Bronchial epithelial cell (primary cell): ENCODE data around the gene FABP2. TPM values are rescaled to one million over a fixed set of nuclear protein-coding genes. Genes with fewer than 3 reads are reported as not detected.
A peak's percentile ranks its signal among the peaks of the same experiment; 100 is the strongest.
"Not testable (repeated sequence)": the region's sequence is repeated elsewhere in the genome, so short reads cannot be mapped to it uniquely, and the experiment has no call there.

Experiments used
- DNase-seq: peaks from one replicate; pipeline ENCODE4 v3.0.0-alpha.2; 2010; ENCODE audit warnings: low read depth
- FAIRE-seq: peaks from 2 replicates; lab custom pipeline; 2011; peaks lifted over from hg19 to GRCh38; lab: Jason Lieb, UNC
- H3K27me3 ChIP-seq: 2 replicates; pipeline ENCODE4 v1.5.1; 2011; ENCODE audit warnings: low read length; ENCODE audit not compliant: control insufficient read depth, insufficient read depth
- H3K36me3 ChIP-seq: 2 replicates; pipeline ENCODE4 v1.5.1; 2011; ENCODE audit warnings: low read length; ENCODE audit not compliant: control insufficient read depth, insufficient read depth
- H3K4me3 ChIP-seq: 2 replicates; pipeline ENCODE4 v1.5.1; 2011; ENCODE audit warnings: mild to moderate bottlenecking, low read depth, low read length, control low read depth
- total RNA-seq: library from RNA; depleted of rRNA; stranded (reverse); fragments of >200 nt; gene quantifications from 2 replicates; pipeline ENCODE4 v1.2.1, GENCODE V29; 2014
- TF ChIP-seq, protein P1 (sequence below): IDR thresholded peaks from 2 replicates; pipeline ENCODE4 v1.5.1; 2011; ENCODE audit warnings: mild to moderate bottlenecking, moderate library complexity, low read length, control low read depth, inconsistent platforms; ENCODE audit not compliant: insufficient read depth, severe bottlenecking

The FABP2 gene
- not detected in 2 replicates for total RNA-seq

DNA sequence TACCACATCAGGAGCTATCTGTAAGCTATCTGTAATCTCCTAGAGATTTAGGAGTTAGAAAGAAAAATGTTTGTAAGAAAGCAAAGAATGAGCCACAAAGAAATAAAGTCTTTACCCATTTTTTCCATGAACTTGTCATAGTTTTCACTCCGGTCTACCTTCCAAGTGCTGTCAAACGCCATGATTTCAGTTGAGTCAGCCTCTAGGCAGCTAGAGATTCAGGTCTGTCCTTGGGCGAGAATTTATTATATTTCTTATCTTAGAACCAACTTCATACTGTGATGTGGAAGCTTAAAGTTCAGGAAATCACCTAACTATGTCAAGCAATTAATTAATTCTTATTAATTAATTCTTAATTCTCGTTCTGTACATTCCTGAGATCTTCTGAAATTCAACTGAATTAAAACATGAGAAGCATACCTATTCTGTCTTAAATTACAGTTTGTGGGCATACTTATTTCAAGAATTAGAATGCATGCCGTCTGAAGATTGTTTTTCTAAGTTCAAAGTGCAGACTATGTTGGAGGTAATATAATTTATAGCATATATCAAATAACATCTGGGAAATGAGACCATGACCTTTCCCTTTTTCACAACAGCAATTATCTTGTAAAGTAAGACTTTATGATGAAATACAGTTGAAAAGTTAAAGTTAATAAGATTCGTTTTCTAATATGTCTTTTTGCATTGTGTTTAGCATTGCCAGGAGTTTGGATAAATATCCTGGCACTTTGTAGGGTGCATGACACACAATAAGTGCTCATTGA lies at the start of gene FABP2:
FABP2 (minus strand) TSS at position 218 of the 767 bp plus-strand sequence; CDS start at position 182, 36 bp downstream.
- DNase-seq (no peak), FAIRE-seq (no peak)
- no peaks in the 10 kb centered on the region for H3K27me3 ChIP-seq
- H3K4me3 ChIP-seq: no peak within 1 kb of the TSS
- TF ChIP-seq, protein P1, sequence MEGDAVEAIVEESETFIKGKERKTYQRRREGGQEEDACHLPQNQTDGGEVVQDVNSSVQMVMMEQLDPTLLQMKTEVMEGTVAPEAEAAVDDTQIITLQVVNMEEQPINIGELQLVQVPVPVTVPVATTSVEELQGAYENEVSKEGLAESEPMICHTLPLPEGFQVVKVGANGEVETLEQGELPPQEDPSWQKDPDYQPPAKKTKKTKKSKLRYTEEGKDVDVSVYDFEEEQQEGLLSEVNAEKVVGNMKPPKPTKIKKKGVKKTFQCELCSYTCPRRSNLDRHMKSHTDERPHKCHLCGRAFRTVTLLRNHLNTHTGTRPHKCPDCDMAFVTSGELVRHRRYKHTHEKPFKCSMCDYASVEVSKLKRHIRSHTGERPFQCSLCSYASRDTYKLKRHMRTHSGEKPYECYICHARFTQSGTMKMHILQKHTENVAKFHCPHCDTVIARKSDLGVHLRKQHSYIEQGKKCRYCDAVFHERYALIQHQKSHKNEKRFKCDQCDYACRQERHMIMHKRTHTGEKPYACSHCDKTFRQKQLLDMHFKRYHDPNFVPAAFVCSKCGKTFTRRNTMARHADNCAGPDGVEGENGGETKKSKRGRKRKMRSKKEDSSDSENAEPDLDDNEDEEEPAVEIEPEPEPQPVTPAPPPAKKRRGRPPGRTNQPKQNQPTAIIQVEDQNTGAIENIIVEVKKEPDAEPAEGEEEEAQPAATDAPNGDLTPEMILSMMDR: no peak
- H3K36me3 ChIP-seq: no peaks in the 10 kb centered on the region

DNA sequence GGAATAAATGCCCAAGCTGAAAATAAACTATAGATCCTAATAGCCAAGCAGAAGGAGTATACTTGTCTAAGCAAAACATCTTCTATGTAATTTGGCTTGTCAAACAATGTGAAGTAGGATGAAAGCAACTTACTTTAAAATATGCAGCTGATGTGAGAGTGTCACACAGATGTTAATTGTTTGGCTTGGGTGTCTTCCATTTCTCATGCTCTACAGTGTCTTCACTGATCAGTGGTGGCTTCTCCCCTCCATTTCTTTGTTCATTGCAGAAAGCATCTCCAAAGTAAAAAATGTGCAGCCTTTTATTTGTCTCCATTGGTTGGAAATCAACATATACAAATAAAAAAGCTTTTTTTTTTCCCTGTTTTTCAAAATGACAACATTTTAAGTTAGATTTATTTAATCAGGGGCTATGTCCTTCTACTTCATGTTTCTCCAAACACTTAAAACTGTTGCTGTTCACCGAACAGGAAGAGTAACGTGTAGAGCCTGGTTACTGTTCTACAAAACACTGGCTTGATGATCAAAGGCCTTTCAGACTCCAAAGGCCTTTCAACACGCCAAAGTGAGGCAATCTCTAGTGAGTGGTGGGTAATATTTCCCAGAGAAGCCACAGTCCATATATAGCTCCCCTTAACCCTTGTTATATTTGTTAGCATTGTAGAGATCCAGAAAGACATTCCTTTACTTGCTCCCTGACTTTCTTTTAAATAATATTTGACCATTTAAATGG lies 49.2 kb upstream of the FABP2 start:
- H3K4me3 ChIP-seq, FAIRE-seq, H3K27me3 ChIP-seq, DNase-seq, H3K36me3 ChIP-seq: not testable (repeated sequence)

DNA sequence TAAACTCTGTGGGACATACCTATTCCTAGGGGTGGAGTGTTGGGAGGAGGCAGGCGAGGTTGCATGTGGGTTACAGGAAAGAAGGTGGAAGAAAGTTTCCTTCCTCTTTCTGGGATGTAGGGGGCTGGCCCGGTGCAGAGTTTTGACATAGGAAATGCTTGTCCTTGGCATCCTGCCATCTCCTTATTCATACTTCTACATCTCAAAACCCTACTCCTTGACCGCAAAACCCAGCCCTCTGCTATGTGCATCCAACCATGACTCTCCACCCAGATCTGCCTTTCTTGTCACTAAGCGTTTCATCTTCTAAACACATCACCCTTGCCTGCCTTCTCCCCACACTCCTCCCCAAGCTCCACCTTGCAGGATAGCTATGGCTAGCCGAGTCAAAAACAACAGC lies 48.5 kb upstream of the FABP2 start:
- FAIRE-seq (peak; percentile 96), DNase-seq (peak; percentile 65)
- not testable (repeated sequence) for H3K4me3 ChIP-seq, H3K36me3 ChIP-seq, H3K27me3 ChIP-seq

DNA sequence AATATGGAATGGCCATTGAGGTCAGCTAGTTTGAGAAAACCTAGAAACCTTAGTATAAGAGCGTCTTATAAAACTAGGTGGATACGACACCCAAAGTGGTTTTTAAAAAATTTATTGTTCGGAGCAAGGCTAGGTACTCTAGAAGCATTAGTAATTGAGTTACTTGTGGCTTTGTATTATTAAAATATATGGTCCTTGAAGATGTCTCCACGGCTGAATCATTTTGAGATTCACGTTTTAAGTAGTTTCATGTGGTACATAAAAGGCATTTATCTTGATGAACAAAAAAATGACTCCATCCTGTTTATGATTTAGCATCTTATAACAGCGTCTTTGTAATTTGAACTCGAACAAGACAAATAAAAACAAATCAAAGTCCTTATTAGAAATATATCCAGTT lies 44.9 kb upstream of the FABP2 start:
- DNase-seq, FAIRE-seq, H3K4me3 ChIP-seq, H3K36me3 ChIP-seq, H3K27me3 ChIP-seq: not testable (repeated sequence)

DNA sequence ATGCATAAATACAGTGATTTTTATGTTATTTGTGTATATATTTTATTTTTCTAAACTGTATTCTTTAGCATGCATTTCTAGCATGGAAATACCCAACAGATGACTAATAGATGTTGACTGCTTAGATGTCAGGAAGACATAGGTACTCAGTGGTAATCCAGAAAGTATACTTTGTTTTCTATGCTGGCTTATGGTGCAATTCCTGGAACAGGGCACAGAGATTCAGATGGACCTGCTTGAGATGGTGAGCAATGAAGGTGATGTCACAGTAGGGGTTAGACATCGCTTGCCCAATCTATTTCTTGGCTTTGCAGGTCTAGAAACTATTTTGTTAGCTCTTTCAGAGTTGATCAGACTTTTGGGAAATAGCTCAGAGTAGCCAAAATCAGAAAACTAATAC lies 42.3 kb upstream of the FABP2 start:
- not testable (repeated sequence) for FAIRE-seq, H3K27me3 ChIP-seq, H3K4me3 ChIP-seq, H3K36me3 ChIP-seq
- DNase-seq: peak; percentile 69

DNA sequence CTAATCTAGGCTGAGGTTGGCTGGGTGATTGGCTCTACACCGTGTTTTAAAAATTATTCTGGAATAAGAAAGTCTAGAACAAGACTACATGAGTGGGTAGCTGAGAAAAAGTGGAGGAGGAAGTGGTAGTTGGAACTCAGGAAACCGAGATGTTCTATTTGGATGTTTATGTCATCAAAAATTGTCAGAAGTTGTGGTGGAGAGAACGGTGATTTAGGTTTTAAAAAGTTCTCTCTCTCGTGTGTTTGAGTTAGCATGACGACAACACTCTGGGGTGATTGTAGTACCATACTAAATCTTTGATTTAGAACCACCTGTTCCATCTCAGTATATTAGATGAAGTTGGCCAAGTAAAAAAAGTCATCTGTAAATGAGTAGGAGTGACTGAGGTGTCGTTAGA lies 41.4 kb upstream of the FABP2 start:
- FAIRE-seq, H3K36me3 ChIP-seq, H3K27me3 ChIP-seq, H3K4me3 ChIP-seq, DNase-seq: not testable (repeated sequence)

DNA sequence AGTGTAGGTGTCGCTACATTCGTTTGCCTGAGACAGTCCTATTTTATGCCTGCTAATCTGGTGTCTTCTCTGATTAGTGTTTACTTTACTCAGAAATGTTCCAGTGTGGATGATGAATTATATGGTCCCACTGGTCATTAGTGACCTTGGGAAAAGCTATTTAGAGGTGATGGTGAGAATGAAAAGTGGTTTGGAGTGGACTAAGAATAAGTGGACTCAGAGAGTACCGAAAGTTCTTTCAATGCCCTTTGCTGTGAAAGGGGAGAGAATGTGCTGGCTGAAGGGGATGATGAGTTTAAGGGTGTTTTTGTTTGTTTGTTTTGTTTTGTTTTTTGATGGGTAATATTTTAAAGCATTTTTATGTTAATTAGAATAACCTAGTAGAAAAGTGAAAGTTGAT lies 40.5 kb upstream of the FABP2 start:
- not testable (repeated sequence) for H3K4me3 ChIP-seq, FAIRE-seq, H3K36me3 ChIP-seq, DNase-seq, H3K27me3 ChIP-seq

DNA sequence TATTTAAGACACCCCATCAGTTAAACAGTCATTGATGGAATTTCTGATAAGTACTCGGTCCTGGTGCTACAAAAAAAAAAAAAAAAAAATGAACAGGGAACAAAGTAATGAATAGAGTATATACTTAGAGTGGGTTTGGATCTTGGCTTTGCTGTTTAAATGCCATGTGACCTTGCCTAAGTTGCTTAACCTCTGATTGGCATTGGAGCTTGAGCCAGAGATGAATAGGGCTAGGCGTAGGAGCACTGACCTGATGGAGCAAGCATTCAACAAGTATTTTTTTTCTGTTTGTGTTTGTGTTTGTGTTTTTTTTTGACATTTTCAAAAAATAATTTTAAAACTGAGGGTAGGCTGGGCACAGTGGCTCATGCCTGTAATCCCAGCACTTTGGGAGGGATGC lies 37.9 kb upstream of the FABP2 start:
- H3K4me3 ChIP-seq, H3K36me3 ChIP-seq, FAIRE-seq, H3K27me3 ChIP-seq, DNase-seq: not testable (repeated sequence)

DNA sequence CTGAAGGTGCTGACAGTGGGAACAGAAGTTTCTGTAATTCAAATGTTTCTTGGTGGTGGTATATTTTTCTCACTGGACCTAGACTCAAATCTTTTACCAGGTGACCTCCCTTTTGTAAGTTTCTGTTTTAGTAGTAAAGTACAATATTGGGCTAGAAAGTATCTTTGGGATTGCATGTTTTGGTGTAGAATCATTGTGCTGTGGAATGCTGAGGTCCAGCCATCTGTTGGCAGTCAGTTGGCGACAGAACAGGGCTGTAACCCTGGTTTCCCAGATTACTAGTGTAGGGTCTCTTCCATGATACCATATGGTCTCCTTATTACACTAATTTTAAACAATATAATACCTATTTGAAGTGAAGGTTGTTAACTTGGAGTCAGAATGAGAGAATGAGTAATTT lies 34.9 kb upstream of the FABP2 start:
- FAIRE-seq, H3K36me3 ChIP-seq: not testable (repeated sequence)

DNA sequence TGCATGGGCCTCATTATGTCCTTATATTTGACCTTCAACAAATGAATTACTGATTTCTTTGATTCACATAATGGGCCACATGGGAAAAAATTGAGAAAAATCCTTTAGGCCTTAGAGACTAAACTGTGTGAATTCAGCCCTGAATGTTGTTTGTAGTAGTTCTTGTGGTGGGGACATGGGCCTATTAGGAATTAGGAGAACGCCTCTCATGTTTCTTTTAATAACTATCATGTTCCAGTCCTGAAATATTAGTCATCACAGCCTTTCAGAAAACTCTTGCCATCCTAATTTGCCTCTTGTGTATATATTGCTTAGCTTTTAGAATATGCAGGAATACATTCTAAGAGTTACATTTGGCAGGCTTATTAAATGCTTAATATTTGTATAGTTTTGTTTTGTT lies 34.1 kb upstream of the FABP2 start:
- not testable (repeated sequence) for H3K4me3 ChIP-seq, FAIRE-seq, DNase-seq, H3K27me3 ChIP-seq, H3K36me3 ChIP-seq

More for the DNA sequence above, 34.9 kb upstream of the FABP2 start:
- not testable (repeated sequence) for DNase-seq, H3K27me3 ChIP-seq, H3K4me3 ChIP-seq

DNA sequence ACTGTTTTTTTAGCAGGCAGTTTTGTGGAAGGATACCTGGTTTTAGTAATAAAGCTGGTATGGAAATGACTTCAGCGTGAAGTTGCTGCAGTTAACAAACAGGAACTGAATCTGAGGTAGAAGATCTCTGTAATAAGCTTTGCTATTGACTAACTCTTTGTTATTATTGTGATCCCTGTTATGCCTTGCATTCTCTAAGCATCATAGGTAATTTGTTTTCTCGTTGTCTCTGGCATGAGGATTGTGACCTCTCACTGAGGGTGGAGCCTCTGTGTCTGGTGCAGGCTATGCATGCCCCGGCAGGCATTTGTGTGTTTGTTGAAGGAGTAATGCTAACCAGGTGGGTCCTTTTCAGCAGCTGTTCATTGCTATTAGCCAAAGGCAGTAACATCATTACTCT lies 31.4 kb upstream of the FABP2 start:
- not testable (repeated sequence) for H3K27me3 ChIP-seq, H3K36me3 ChIP-seq, H3K4me3 ChIP-seq
- DNase-seq (peak; percentile 66), FAIRE-seq (peak; percentile 93)

DNA sequence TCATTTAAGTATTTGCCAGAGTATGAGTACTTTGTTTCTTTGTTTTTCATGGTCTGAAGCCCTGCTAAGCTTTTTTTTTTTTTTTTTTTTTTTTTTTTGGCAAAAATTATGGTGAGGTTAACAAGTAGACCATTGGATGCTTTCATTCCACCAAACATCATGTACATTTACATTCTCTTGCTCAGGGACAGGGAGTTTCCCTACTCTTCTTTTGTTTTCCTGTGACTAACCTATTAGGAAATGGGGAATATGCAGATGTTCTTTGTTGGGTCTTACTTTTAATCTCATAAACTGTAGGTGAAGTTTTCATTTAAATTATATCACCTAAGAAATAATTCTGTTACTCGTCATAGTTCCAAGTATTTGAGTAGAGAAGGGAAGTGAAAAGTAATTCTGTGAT lies 26.2 kb upstream of the FABP2 start:
- not testable (repeated sequence) for FAIRE-seq, H3K4me3 ChIP-seq, DNase-seq, H3K27me3 ChIP-seq, H3K36me3 ChIP-seq

DNA sequence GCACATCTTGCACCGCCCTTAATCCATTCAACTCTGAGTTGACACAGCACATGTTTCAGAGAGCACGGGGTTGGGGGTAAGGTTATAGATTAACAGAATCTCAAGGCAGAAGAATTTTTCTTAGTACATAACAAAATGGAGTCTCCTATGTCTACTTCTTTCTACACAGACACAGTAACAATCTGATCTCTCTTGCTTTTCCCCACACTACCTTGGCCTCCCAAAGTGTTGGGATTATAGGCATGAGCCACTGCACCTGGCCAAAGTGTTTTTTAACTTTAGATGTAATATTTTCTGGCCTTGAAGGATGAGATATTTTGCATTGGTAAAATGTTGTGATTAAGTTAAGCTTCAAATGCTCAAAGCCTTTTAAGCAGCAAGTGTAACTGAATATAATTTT lies 21.4 kb upstream of the FABP2 start:
- DNase-seq, FAIRE-seq: not testable (repeated sequence)

More for the DNA sequence above, 21.4 kb upstream of the FABP2 start:
- not testable (repeated sequence) for H3K27me3 ChIP-seq, H3K4me3 ChIP-seq, H3K36me3 ChIP-seq
